HL-60/S4 treated with retinoic acid at 250 ng/mL for 4 days and 3 days (cell line): ENCODE data around the gene DOCK9.

ENCODE experiments used
- in situ Hi-C: fragments of 300-500 bp; cut with MboI; formaldehyde crosslinking; loops from 2 replicates; pipeline ENCODE4 v1.7.0; 2022; ENCODE audit warnings: low sequenced_read_pairs

Gene DOCK9

GRCh38 chr13:98802559-98802958, 175.3 kb downstream of the DOCK9 start:
- in situ Hi-C loops, result no loop called here

- in situ Hi-C loops, result no loop called here
These were observed 176.0 kb downstream of the DOCK9 start for GRCh38 chr13:98801626-98802418.

- in situ Hi-C loops, result no loop called here
These were observed 177.8 kb downstream of the DOCK9 start for GRCh38 chr13:98800078-98800477.

GRCh38 chr13:98798849-98799645, 178.8 kb downstream of the DOCK9 start:
- in situ Hi-C loops, result no loop called here

GRCh38 chr13:98797456-98797855, 180.4 kb downstream of the DOCK9 start:
- in situ Hi-C loops, result no loop called here

GRCh38 chr13:98796798-98797197, 181.1 kb downstream of the DOCK9 start:
- in situ Hi-C loops, result no loop called here

GRCh38 chr13:98796191-98796590, 181.7 kb downstream of the DOCK9 start:
- in situ Hi-C loops, result no loop called here

GRCh38 chr13:98795220-98795619, 182.6 kb downstream of the DOCK9 start:
- in situ Hi-C loops, result no loop called here

GRCh38 chr13:98794498-98794897, 183.4 kb downstream of the DOCK9 start:
- in situ Hi-C loops, result no loop called here

GRCh38 chr13:98792785-98793495, 184.9 kb downstream of the DOCK9 start:
- in situ Hi-C loops, result no loop called here

- in situ Hi-C loops, result no loop called here
These were observed 185.5 kb downstream of the DOCK9 start for GRCh38 chr13:98792321-98792720.

GRCh38 chr13:98791611-98792010, 186.3 kb downstream of the DOCK9 start:
- in situ Hi-C loops, result no loop called here

- in situ Hi-C loops, result no loop called here
These were observed 189.9 kb downstream of the DOCK9 start for GRCh38 chr13:98787996-98788395.

- in situ Hi-C loops, result no loop called here
These were observed 190.7 kb downstream of the DOCK9 start for GRCh38 chr13:98787173-98787572.

- in situ Hi-C loops, result no loop called here
These were observed 191.8 kb downstream of the DOCK9 start for GRCh38 chr13:98786023-98786422.

- in situ Hi-C loops, result no loop called here
These were observed 192.5 kb downstream of the DOCK9 start for GRCh38 chr13:98785405-98785804.

- in situ Hi-C loops, result no loop called here
These were observed 193.2 kb downstream of the DOCK9 start for GRCh38 chr13:98784666-98785065.

- in situ Hi-C loops, result no loop called here
These were observed 193.9 kb downstream of the DOCK9 start for GRCh38 chr13:98783856-98784478.

- in situ Hi-C loops, result no loop called here
These were observed 195.2 kb downstream of the DOCK9 start for GRCh38 chr13:98782654-98783053.

- in situ Hi-C loops, result no loop called here
These were observed 196.0 kb downstream of the DOCK9 start for GRCh38 chr13:98781905-98782304.

- in situ Hi-C loops, result no loop called here
These were observed 196.4 kb downstream of the DOCK9 start for GRCh38 chr13:98781470-98781869.
